HL-60 (cell line): ENCODE data around the gene EIPR1.

Experiments used
- DNase-seq, 2 experiments: peaks; one replicate each; pipeline ENCODE4 v3.0.0-alpha.2; 2010 to 2020; ENCODE audit warnings: low read depth in 1 of 2, low spot score in 1 of 2
- H3K27ac ChIP-seq: fragments of 250-450 bp; sonication (Bioruptor Pico); replicated peaks from 2 replicates; pipeline ENCODE4 v1.5.1; 2020; ENCODE audit warnings: mild to moderate bottlenecking, moderate library complexity
- H3K27me3 ChIP-seq: fragments of 250-450 bp; sonication (Bioruptor Pico); 2 replicates; pipeline ENCODE4 v1.5.1; 2021; ENCODE audit warnings: mild to moderate bottlenecking, moderate library complexity; ENCODE audit not compliant: insufficient read depth, poor library complexity, severe bottlenecking
- H3K4me3 ChIP-seq: replicated peaks from 2 replicates; pipeline ENCODE4 v1.5.1; 2011; ENCODE audit warnings: mild to moderate bottlenecking, control low read depth, low read length; ENCODE audit not compliant: insufficient read depth
- CTCF ChIP-seq: IDR thresholded peaks from one replicate; pipeline ENCODE4 v1.5.1; 2011; ENCODE audit warnings: low read length, control low read depth, inconsistent platforms; ENCODE audit not compliant: insufficient read depth
- GABPA ChIP-seq: IDR thresholded peaks from 2 replicates; pipeline ENCODE4 v1.6.1; 2012; ENCODE audit warnings: low read depth
- POLR2AphosphoS5 ChIP-seq: IDR thresholded peaks from 2 replicates; pipeline ENCODE4 v1.6.1; 2012; ENCODE audit warnings: low read depth
- SPI1 ChIP-seq: IDR thresholded peaks from 2 replicates; pipeline ENCODE4 v1.6.1; 2012; ENCODE audit warnings: low read depth, mild to moderate bottlenecking, borderline replicate concordance
- TF ChIP-seq, protein P1 (sequence below): IDR thresholded peaks from 2 replicates; pipeline ENCODE4 v1.6.1; 2012; ENCODE audit warnings: low read depth; ENCODE audit not compliant: insufficient replicate concordance

EIPR1 gene

DNA sequence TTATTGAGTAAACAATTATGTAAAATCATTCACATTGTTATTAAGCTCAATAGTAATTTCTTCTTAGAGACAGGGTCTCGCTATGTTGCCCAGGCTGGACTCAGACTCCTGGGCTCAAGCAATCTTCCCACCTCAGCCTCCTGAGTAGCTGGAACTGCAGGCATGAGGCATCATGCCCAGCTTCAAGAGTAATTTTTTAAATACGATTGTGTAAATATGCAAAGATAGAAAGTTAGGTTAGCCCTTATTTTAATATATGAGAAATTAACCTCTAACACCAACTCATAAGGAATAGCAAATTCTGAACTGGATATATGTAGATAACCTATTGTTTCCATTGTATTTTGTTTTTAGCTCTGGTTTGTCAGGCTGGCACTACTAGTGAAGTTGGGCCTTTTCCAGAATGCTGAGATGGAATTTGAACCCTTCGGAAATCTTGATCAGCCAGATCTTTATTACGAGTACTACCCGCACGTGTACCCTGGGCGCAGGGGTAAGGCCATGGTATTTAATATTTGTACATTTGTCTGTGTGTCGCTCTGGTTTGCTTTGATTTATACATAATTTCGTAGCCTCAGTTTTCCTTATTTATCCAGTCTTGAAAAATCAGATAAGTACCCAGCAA is 46.7 kb upstream of the EIPR1 start:
- TF ChIP-seq SPI1 = no peak
- TF ChIP-seq, protein P1, sequence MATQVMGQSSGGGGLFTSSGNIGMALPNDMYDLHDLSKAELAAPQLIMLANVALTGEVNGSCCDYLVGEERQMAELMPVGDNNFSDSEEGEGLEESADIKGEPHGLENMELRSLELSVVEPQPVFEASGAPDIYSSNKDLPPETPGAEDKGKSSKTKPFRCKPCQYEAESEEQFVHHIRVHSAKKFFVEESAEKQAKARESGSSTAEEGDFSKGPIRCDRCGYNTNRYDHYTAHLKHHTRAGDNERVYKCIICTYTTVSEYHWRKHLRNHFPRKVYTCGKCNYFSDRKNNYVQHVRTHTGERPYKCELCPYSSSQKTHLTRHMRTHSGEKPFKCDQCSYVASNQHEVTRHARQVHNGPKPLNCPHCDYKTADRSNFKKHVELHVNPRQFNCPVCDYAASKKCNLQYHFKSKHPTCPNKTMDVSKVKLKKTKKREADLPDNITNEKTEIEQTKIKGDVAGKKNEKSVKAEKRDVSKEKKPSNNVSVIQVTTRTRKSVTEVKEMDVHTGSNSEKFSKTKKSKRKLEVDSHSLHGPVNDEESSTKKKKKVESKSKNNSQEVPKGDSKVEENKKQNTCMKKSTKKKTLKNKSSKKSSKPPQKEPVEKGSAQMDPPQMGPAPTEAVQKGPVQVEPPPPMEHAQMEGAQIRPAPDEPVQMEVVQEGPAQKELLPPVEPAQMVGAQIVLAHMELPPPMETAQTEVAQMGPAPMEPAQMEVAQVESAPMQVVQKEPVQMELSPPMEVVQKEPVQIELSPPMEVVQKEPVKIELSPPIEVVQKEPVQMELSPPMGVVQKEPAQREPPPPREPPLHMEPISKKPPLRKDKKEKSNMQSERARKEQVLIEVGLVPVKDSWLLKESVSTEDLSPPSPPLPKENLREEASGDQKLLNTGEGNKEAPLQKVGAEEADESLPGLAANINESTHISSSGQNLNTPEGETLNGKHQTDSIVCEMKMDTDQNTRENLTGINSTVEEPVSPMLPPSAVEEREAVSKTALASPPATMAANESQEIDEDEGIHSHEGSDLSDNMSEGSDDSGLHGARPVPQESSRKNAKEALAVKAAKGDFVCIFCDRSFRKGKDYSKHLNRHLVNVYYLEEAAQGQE = no peak
- no peak for TF ChIP-seq CTCF
- TF ChIP-seq GABPA = no peak
- no peak for TF ChIP-seq POLR2AphosphoS5
- H3K27me3 ChIP-seq = no peaks in the 10 kb centered on the region
- H3K27ac ChIP-seq = no peak overlapping the region
- H3K4me3 ChIP-seq = no peak overlapping the region
- no peak for DNase-seq

- DNase-seq = peak; percentile 52 to 73
- peak; percentile 99 for TF ChIP-seq CTCF
- peak; percentile 29; the same call in 1 of the 2 replicates for TF ChIP-seq SPI1
- TF ChIP-seq, protein P1 = no peak
- TF ChIP-seq POLR2AphosphoS5 = no peak
- no peak for TF ChIP-seq GABPA
- H3K27me3 ChIP-seq = no peaks in the 10 kb centered on the region
- no peak overlapping the region for H3K4me3 ChIP-seq
- no peak overlapping the region for H3K27ac ChIP-seq
Measured at GRCh38 chr2:3423492-3424170, 46.0 kb upstream of the EIPR1 start.

- TF ChIP-seq CTCF (no peak), GABPA (no peak), SPI1 (no peak), POLR2AphosphoS5 (no peak)
- TF ChIP-seq, protein P1 = no peak
- H3K27me3 ChIP-seq = no peaks in the 10 kb centered on the region
- no peak overlapping the region for H3K27ac ChIP-seq
- DNase-seq = no peak
- H3K4me3 ChIP-seq = no peak overlapping the region
Measured at GRCh38 chr2:3422161-3422779, 44.7 kb upstream of the EIPR1 start.
